ENCODE data around the gene SYT4.
"Not testable (repeated sequence)": the region's sequence is repeated elsewhere in the genome, so short reads cannot be mapped to it uniquely, and the experiment has no call there.

Gene SYT4

GRCh38 chr18:43277164-43277600 is at the start of gene SYT4:
SYT4 (minus strand) TSS chr18:43277490; CDS start chr18:43277281, 209 bp downstream.
- H3K9me3 ChIP-seq (ENCODE audit: severe bottlenecking): no peaks in the 10 kb centered on the region
- peak within 1 kb of the TSS; percentile 78 for H3K27ac ChIP-seq
- TF ChIP-seq, protein P1, sequence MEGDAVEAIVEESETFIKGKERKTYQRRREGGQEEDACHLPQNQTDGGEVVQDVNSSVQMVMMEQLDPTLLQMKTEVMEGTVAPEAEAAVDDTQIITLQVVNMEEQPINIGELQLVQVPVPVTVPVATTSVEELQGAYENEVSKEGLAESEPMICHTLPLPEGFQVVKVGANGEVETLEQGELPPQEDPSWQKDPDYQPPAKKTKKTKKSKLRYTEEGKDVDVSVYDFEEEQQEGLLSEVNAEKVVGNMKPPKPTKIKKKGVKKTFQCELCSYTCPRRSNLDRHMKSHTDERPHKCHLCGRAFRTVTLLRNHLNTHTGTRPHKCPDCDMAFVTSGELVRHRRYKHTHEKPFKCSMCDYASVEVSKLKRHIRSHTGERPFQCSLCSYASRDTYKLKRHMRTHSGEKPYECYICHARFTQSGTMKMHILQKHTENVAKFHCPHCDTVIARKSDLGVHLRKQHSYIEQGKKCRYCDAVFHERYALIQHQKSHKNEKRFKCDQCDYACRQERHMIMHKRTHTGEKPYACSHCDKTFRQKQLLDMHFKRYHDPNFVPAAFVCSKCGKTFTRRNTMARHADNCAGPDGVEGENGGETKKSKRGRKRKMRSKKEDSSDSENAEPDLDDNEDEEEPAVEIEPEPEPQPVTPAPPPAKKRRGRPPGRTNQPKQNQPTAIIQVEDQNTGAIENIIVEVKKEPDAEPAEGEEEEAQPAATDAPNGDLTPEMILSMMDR (IDR thresholded peaks at IDR 0.05; ENCODE audit: low read depth, low read length): no peak
- H3K36me3 ChIP-seq: peaks cover 4% of the 10 kb centered on the region; the same call in 1 of the 2 replicates
- peak within 1 kb of the TSS; percentile 77 for H3K4me3 ChIP-seq (ENCODE audit: low read depth, low read length)
- peak; percentile 84 for DNase-seq
- no peaks in the 10 kb centered on the region for H3K27me3 ChIP-seq (ENCODE audit: insufficient read depth, low read depth, severe bottlenecking)

DNA sequence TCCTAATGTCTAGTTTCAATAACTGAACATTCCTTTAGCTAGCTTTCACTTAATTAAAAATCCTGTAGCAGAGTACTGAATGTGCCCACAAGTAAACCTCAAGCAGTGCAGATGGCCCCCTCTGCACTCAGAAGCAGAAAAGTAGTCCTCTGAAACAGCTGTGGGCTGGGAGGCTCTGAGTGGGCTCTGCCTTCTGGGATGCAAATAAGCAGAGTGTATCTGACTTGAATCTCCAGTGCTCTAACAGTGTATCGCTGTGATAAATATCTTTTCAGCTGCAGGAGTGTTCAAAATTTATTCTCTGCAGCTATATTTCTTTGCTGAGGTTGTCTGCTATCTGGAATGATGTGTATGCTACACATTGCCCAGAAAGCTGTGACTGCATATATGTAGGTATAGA is 44.8 kb upstream of the SYT4 start:
- no peak for DNase-seq
- Histone ChIP-seq H3K9me3 (ENCODE audit: severe bottlenecking) (no peaks in the 10 kb centered on the region), H3K27ac (no peak overlapping the region), H3K4me3 (ENCODE audit: low read depth, low read length) (no peak overlapping the region), H3K36me3 (no peaks in the 10 kb centered on the region), H3K27me3 (ENCODE audit: insufficient read depth, low read depth, severe bottlenecking) (no peaks in the 10 kb centered on the region)
- TF ChIP-seq, protein P1 (IDR thresholded peaks at IDR 0.05; ENCODE audit: low read depth, low read length): no peak

GRCh38 chr18:43314941-43315340 is 37.7 kb upstream of the SYT4 start:
- no peak overlapping the region for H3K4me3 ChIP-seq (ENCODE audit: low read depth, low read length)
- H3K27me3 ChIP-seq (ENCODE audit: insufficient read depth, low read depth, severe bottlenecking): no peaks in the 10 kb centered on the region
- no peaks in the 10 kb centered on the region for H3K36me3 ChIP-seq
- no peak for DNase-seq
- no peaks in the 10 kb centered on the region for H3K9me3 ChIP-seq (ENCODE audit: severe bottlenecking)
- H3K27ac ChIP-seq: no peak overlapping the region
- TF ChIP-seq, protein P1 (IDR thresholded peaks at IDR 0.05; ENCODE audit: low read depth, low read length): no peak

- Histone ChIP-seq H3K36me3 (no peaks in the 10 kb centered on the region), H3K27ac (no peak overlapping the region), H3K27me3 (ENCODE audit: insufficient read depth, low read depth, severe bottlenecking) (no peaks in the 10 kb centered on the region), H3K4me3 (ENCODE audit: low read depth, low read length) (no peak overlapping the region), H3K9me3 (ENCODE audit: severe bottlenecking) (no peaks in the 10 kb centered on the region)
- no peak for DNase-seq
- TF ChIP-seq, protein P1 (IDR thresholded peaks at IDR 0.05; ENCODE audit: low read depth, low read length): no peak
Observed at GRCh38 chr18:43312891-43313290, 35.6 kb upstream of the SYT4 start.

DNA sequence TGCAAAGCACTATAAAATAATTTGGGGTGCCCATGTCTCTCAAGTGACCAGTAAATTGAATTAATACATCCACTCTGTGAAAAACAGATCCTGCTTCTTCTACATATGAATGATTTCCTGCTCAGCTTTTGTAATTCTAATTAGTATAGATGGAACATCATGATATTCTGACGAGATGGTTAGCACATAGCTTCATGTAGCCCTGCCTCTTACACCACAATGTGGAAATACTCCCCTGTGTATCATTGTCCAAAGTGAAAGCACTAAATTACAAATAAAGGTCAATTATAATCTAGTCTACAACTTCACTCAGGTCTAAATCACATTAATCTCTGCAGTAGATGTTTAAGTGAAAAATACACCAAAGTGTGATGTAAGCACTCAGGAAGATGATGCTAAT is 32.9 kb upstream of the SYT4 start:
- Histone ChIP-seq H3K36me3 (no peaks in the 10 kb centered on the region), H3K27ac (no peak overlapping the region), H3K9me3 (ENCODE audit: severe bottlenecking) (no peaks in the 10 kb centered on the region), H3K27me3 (ENCODE audit: insufficient read depth, low read depth, severe bottlenecking) (no peaks in the 10 kb centered on the region), H3K4me3 (ENCODE audit: low read depth, low read length) (no peak overlapping the region)
- TF ChIP-seq, protein P1 (IDR thresholded peaks at IDR 0.05; ENCODE audit: low read depth, low read length): no peak
- DNase-seq: no peak

DNA sequence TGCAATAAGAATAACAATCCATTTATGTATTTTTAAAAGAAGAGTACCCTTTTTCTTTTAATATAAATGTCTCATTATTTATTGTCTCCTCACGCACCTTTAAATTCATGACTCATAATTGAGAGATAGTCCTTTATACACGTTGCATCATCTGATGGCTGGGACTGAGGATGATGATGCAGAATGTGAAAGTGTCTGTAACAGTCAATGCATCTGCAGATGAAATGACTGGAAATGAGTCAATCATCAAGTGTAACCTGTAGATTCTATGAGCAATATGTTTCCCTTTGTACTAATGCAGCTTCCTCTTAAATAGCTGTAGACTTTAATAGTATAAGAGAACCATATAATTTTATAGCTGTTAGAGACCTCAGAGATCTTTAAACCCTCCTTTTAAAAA is 26.1 kb upstream of the SYT4 start:
- no peak for DNase-seq
- H3K9me3 ChIP-seq (ENCODE audit: severe bottlenecking): no peaks in the 10 kb centered on the region
- H3K27ac ChIP-seq: no peak overlapping the region
- no peaks in the 10 kb centered on the region for H3K27me3 ChIP-seq (ENCODE audit: insufficient read depth, low read depth, severe bottlenecking)
- H3K4me3 ChIP-seq (ENCODE audit: low read depth, low read length): no peak overlapping the region
- no peaks in the 10 kb centered on the region for H3K36me3 ChIP-seq
- TF ChIP-seq, protein P1 (IDR thresholded peaks at IDR 0.05; ENCODE audit: low read depth, low read length): no peak

DNA sequence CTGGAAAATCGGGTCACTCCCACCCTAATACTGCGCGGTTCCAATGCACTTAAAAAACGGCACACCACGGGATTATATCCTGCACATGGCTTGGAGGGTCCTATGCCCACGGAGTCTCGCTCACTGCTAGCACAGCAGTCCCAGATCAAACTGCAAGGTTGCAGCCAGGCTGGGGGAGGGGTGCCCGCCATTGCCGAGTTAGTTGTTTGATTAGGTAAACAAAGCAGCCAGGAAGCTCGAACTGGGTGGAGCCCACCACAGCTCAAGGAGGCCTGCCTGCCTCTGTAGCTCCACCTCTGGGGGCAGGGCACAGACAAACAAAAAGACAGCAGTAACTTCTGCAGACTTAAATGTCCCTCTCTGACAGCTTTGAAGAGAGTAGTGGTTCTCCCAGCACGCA is 8.9 kb upstream of the SYT4 start:
- not testable (repeated sequence) for H3K4me3 ChIP-seq (ENCODE audit: low read depth, low read length); H3K36me3 ChIP-seq; H3K27ac ChIP-seq; H3K27me3 ChIP-seq (ENCODE audit: insufficient read depth, low read depth, severe bottlenecking); DNase-seq; H3K9me3 ChIP-seq (ENCODE audit: severe bottlenecking)
